Adipose tissue (tissue), 3 donors: ENCODE measurements around the gene DGLUCY. TPM values are rescaled to one million over a fixed set of nuclear protein-coding genes. Genes with fewer than 3 reads are reported as not detected.
"Not testable (repeated sequence)": the region's sequence is repeated elsewhere in the genome, so short reads cannot be mapped to it uniquely, and the experiment has no call there.

ENCODE experiments used
- H3K27ac ChIP-seq: one replicate; pipeline ENCODE4 v1.5.1; 2013; ENCODE audit warnings: low read depth, low read length
- WGBS, 3 donors: extraction: QIAGEN DNeasy Blood & Tissue Kit; methylation state at CpG; one replicate each; pipeline ENCODE4 v1.1.7; 2013; 5-methylcytosine and 5-hydroxymethylcytosine counted together
- polyA plus RNA-seq, 3 donors: library from polyadenylated mRNA; stranded (reverse); fragments of 200-250 nt; gene quantifications; one replicate each; pipeline ENCODE4 v1.2.3, GENCODE V29; 2013
- donor health status: healthy with polysubstance abuse.
- donor health status: Bipolar disorder and iron deficiency.
- donor health status: healthy.

Gene DGLUCY
- polyA plus RNA-seq, 3 donors: 11.7 to 26.8 (median 19.6) TPM

DNA sequence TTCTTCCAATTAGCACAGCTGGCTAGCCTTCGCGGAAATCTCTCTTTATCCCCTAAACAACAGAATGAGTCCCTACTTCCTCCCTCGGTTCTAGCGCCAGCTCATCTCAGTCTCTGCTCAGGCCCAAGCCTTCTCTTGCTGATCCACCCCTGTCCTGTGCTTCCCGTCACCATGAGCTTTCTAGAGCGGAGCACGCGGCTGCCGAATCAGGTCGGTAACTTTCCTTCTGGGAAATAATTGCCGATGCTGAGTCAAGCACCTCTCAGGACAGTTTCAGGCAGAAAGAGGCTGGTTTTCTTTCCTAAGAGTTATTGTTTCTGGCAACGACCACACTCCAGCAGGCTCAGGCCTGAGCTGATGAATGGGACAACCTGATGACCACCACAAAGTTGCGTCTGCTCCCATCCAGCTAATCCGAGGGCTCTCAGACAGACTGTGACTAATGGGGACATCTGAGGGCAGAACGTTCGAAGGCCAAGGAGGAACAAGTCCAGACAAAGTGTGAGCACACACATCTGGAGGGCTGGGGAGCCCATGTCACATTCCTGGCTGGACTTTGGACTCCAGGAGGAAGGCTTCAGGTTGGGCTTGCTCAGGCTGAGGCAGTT lies 144.2 kb downstream of the DGLUCY start:
- H3K27ac ChIP-seq: no peak overlapping the region
- WGBS, 3 donors: 46 to 61% (median 50%) methylated on average over 16 of the region's 16 CpGs

DNA sequence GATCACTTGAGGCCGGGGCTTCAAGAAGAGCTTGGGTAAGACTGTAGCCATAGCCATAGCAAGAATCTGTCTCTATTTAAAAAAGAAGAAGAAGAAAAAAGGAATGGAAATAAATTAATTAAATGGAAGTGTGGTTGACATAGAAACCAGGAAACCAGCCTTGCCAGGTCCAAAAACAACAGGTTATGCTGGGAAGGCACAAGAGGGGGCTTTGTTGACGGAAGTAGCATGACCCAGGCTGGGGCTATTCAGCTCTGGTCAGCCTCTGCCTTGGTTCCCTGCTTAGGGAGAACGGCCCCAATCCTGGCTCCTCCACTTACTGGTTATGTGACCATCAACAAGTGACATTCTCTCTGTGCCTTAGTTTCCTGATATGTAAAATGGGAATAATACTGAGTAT lies 145.0 kb downstream of the DGLUCY start:
- no peak overlapping the region for H3K27ac ChIP-seq
- 89 to 97% (median 94%) methylated on average over 3 of the region's 3 CpGs for WGBS, 3 donors

DNA sequence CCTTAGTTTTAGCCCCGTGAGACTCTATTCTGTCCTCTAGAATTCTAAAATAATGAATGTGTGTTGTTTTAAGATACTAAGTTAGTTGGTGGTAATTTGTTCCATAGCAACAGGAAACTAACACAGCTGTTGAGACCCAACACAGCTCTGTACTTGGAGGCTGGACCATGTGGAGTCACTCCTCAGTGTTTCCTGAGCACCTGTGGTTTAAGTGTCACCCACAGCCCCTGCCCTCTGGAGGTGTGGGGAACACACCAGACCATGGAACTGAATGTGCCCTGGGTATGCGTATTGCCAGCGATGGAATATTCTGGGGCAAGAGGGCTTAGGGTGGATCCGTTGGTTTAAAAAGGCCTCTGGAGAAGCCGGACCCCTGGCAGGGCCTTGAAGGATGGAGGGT lies 147.2 kb downstream of the DGLUCY start:
- WGBS, 3 donors: 83 to 93% (median 91%) methylated on average over 5 of the region's 5 CpGs
- no peak overlapping the region for H3K27ac ChIP-seq

DNA sequence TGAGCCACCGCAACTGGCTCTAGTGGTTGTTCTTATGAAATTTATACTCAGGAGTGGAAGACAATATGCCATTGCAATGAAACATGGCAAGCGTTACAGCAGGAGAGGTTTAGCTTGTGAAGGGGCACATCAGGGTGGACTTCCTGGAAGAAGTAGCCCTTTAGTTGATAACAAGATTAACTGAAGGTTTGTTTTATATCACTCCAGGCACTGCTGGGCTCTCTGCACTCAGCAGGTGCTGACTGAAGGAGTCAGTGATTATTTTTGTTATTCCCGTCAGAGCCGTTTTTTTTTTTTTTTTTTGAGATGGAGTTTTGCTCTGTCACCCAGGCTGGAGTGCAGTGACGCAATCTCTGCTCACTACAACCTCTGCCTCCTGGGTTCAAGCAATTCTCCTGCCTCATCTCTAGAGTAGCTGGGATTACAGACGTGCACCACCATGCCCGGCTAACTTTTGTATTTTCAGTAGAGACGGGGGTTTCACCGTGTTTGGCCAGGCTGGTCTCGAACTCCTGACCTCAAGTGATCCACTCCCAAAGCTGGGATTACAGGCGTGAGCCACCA lies 148.2 kb downstream of the DGLUCY start:
- WGBS, 3 donors: 84 to 91% (median 90%) methylated on average over 11 of the region's 11 CpGs
- no peak overlapping the region for H3K27ac ChIP-seq

DNA sequence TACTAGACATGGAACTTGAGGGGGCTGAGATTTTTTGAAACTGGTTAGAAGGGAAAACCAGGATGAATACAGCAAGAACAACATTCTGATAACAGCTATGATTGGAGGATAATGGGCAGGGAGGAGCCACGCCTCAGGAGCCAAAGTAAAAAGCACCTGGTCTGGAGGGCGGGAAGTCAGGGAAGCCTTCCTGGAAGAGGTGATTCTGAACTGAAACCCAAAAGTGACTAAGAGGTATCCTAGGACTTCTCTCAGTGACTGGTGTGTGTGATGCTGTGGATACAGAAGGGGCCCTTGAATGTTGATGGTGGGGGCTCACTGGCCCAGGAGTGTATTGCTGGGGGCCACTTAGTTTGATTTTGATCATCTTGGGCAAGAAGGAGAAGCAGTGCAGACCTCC lies 149.5 kb downstream of the DGLUCY start:
- 88 to 99% (median 96%) methylated on average over 2 of the region's 2 CpGs for WGBS, 3 donors
- H3K27ac ChIP-seq: no peak overlapping the region

DNA sequence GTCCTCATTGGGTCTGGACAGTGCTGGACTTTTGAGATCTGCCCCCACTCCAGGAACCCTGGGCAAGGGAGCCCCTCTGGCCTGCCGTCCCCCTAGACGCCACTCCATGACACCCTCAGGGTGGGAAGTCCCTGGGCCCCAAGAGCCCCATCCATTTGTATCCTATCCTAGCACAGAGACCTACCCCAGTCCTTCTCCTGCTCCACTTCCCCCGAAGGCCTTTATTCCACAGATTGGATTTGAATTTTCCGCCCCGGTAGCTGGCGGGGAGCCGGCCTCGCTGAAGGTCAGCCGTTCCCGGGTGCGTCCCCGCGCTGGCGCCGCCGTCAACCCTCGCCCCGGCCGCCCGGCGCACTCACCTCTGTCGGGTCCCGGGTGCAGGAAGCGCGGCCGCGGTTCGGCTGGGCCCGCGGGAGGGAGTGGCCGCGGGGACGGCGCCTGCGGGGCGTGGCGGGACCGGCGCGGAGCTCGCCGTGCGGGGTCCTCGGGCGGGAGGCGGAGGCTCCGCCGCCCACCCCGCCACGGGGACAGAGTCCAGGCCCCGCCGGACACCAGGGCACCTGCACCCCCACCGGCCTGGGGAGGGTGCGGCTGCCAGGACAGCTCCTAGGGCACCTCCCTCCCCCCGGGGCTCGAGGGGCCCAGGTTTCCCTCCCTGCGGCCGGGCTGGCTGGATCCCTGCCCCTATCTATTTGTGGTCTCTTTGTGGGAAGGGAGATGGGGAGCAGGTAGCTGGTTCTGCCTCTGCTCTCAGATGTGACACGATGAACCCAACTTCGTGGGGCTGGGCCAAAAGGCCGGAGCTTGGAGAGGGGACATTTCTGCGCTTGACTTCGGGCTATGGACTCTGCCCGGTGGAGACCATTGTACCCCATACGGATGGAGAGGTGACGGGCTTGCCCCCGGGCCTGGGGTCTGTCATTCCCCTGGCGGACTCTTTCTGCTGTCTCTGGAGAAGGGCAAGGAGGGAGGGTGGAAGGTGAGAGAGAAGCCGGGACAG lies 150.6 kb downstream of the DGLUCY start:
- 11 to 14% (median 13%) methylated on average over 50 to 69 of the region's 69 CpGs for WGBS, 3 donors
- H3K27ac ChIP-seq: no peak overlapping the region

DNA sequence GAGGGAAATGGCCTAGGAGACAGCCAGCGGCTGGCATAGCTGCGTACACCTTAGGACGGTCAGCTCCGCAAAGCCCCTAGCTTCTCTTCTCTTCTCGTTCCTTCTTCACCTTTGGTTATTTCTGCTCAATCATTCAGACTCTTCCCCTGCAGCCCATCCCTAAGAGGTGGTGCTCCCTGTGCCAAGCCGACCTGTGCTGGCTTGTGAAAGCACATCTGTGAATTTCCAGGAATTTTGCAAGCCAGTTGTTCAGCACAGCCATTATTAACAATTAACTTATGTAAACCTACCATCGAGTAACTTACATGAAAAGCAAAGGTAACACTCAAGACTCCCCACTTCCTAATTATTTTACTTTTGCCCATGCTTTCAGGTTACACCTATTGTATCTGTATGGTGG lies 151.5 kb downstream of the DGLUCY start:
- WGBS, 3 donors: 85 to 91% (median 88%) methylated on average over 7 of the region's 7 CpGs
- no peak overlapping the region for H3K27ac ChIP-seq

DNA sequence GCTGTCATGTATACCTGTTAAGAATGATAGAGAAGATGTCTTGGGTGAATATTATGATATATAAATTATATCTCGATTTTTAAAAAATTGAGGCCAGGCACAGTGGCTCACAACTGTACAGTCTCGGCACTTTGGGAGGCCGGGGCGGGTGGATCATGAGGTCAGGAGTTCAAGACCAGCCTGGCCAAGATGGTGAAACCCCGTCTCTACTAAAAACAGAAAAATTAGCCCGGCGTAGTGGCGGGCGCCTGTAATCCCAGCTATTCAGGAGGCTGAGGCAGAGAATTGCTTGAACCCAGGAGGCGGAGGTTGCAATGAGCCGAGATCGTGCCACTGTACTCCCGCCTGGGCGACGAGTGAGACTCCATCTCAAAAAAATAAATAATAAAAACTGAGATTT lies 152.4 kb downstream of the DGLUCY start:
- 95 to 97% (median 95%) methylated on average over 14 to 15 of the region's 15 CpGs for WGBS, 3 donors
- not testable (repeated sequence) for H3K27ac ChIP-seq

DNA sequence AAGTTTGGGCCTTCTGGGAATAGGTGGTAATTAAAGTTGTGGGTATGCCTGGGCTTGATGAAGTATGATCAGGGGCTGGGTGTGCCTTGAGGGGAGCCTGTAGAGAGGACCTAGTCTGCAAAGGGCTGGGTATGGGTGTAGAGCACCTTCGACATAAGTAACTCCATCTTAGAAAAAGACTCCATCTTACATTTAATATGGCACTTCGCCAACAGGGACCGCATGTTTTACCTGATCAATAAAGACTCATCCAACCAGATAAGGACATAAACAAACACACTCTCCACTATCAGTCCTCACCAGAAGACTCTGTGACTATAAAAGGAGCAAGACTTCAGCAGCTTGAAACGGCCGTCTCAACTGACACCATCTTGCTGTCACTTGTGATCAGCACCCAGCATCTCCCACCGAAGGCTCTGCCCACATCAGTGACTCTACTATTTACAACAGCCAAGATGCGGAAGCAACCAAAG lies 154.1 kb downstream of the DGLUCY start:
- H3K27ac ChIP-seq: no peak overlapping the region
- WGBS, 3 donors: 84 to 97% (median 95%) methylated on average over 7 of the region's 7 CpGs

DNA sequence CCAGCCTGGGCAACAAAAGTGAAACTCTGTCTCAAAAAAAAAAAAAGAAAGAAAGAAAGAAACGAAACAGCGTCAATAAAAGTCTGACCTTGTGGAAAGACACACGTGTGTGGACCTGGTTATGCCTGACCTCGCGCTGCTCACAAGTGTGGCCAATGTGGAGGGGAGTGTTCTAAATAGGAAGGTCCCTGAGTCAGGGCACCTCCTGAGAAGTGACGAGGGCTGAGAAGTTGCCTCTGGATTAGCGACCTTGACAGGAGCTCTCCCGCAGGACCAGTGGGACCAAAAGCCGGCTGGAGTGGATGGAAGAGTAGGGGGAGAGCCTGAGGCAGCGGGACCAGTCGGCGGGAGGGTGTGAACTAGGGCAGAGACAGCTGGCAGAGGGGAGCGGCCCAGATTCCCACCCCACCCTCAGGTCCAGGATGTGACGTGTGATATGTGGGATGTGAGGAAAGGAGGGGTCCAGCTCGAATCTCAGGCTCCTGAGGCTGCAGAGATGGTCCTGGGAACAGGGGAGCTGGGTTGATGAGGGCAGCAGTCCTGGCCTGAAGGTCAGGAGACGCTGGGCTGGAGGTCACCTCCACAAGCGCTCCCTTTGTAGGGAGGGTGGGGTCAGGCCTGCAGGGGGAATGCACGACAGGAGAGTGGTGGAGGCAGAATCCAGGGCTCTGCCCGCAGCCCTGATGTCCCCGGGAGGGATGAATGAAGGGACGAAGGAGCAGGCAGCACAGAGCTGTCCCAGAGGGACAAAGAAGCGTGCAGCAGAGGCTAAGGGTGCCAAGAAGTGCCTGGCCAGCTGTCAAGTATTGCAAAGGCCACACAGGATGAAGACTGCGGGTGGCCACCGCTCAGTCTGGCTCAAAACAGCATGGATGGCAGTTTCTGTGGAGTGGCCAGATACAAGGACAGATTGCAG lies 155.5 kb downstream of the DGLUCY start:
- no peak overlapping the region for H3K27ac ChIP-seq
- 48 to 67% (median 53%) methylated on average over 24 of the region's 24 CpGs for WGBS, 3 donors

DNA sequence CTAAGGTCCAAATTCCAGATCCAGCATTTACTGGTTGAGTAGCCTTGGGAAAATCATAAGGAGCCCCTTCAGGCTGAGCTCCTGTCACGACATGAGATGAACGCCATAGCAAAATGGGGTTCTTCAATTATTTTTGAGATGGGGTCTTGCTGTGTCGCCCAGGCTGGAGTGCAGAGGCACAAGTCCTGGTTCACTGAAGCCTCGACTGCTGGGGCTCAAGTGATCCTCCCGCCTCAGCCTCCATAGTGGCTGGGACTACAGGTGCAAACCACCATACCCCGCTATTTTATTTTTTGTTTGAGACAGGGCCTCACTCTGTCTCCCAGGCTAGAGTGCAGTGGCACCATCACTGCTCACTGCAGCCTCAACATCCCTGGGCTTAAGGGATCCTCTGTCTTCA lies 156.3 kb downstream of the DGLUCY start:
- H3K27ac ChIP-seq: no peak overlapping the region
- WGBS, 3 donors: 92 to 96% (median 93%) methylated on average over 6 of the region's 6 CpGs

DNA sequence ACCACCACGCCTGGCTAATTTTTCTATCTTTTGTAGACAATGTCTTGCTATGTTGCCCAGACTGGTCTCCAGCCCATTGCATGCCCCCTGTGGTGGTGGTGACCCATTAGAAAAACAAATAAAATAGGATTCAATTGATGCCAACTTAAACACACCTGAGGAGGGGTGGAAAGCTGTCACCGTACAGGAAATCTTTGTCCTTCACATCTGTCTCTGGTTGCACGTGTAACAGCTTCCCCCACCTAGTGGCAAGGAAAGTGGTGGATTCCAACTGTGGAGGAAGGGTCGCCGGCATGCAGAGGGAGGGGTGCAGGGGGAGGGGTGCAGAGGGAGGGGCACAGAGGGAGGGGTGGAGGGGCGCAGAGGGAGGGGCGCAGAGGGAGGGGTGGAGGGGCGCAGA lies 156.7 kb downstream of the DGLUCY start:
- WGBS, 3 donors: 53 to 77% (median 63%) methylated on average over 5 to 8 of the region's 8 CpGs
- no peak overlapping the region for H3K27ac ChIP-seq

DNA sequence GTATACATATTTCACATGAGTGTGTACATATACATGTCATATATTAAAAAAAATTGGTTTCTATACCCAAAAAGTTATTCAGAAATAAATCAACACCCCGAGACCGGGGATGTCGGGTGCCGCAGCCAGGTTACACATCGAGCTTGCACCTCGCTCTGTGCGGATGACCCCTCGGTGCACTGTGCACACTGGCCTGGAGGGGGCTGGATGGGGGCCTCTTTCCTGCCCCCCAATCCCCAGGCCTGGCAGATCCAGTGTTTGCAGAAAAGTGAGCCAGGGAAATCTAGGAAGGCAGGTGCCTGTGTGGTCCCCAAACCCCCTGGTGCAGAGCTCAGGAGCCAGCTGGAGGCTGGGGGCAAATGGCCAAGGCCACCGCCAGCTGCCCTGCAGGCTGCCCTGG lies 157.8 kb downstream of the DGLUCY start:
- H3K27ac ChIP-seq: no peak overlapping the region
- 91 to 93% (median 92%) methylated on average over 9 of the region's 9 CpGs for WGBS, 3 donors

DNA sequence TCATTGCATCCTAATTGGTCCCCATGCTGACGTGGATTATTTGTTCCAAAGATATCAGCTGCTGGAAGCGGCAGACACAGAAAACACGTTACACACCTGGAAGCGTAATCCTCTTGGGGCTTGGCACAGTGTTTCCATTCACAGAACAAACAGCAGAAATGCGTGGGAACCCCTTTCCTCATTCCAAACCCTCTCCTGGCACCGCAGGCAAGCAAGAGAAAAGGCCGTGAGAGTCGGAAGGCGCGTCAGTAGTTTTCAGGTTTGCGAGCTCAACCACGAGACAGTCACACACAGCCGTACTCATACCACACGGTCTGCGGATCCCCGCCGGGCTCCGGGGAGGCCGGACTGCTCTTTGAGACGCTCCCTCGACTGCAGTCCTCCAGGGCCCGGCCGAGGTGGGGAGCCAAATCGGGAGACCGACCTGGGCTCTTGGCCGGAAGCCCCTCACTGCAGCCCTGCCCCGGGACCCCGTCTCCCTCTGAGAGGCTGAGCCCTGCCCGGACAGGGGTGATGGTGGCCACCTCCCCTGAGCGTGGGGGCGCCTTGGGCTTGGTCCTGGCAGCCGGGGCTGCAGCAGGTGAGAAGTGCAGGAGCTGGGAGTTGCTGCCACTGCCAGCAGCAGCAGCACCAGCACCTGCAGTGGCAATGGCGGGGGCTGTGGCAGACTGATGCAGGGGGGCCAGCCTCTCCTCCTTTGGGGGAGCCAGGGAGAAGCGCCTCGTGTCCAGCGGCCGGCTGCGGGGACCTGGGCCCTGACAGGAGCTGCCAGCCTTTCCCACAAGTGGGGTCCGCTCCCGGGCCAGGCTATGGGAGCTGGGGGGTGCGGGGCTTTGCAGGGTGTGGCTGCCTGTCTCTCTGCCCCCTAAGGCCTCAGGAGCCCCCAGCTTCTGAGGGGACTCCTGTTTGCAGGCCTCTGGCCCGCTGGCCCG lies 158.7 kb downstream of the DGLUCY start:
- WGBS, 3 donors: 91 to 95% (median 92%) methylated on average over 34 to 43 of the region's 43 CpGs
- H3K27ac ChIP-seq: no peak overlapping the region

DNA sequence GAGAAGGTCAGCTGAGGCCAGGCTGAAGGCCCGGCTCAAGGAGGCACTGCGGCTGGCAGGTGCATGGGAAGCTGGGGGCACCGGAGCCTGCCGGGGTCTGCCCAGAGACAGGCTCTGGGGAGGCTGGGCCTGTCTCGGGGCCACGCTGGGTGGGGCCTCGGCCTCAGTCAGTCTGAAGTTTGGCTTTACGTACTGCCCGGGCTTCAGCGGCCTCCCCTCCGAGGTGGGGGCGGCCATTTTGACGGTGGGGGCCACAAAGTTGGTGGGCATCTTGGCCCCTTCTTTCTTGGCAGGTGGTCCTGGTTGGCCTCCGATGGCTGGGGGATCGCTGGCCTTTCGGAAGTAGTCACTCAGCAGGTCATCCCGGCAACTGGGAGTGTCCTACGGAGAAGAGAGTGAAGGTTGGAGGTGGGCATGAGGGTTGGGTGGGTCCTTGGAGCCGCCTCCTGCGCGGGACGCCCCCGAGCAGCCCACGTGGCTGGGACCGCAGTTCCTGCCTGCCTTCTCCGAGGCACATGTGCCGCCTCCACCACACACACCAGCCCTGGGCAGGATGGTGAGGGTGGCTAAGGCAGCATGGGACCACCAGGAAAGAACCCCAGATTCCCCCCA lies 159.5 kb downstream of the DGLUCY start:
- no peak overlapping the region for H3K27ac ChIP-seq
- 96 to 97% (median 97%) methylated on average over 25 to 27 of the region's 27 CpGs for WGBS, 3 donors

DNA sequence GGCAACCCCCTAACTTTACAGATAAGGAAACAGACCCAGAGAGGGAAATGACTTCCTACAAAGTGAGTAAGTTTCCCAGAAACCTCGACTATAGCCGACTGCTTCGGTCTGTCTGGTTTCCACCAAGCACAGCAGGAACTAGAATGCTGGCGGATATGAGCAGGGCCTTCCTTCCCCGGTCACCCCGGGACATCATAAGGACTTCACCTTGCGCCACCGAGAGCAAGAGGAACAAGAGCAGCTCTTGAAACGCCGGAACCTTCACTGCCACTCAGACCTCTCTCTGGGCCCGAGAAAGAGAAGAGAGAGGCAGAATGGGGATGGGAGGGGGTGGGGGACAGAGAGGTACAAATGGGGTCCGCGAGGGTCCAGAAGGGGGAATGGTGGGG lies 160.0 kb downstream of the DGLUCY start:
- 76 to 82% (median 77%) methylated on average over 13 of the region's 13 CpGs for WGBS, 3 donors
- no peak overlapping the region for H3K27ac ChIP-seq

DNA sequence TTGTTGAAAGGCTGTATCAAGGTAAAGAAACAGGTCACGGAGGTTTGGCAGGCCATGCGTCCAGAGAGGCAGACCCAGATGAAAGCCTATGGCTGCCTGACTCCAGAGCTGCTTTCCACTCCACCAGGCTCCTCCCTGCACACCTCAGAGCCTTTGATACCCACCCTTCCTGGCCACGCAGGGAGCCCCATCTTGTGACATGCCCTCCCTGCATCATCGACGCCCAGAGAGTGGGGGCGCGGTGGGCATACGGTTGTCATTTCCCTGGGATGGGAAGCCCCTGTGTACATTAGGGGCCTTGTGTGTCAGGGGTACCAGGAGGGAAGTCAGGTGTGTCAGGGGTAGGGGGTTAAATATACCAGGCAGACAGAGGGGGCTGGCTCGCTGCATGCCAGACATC lies 160.9 kb downstream of the DGLUCY start:
- 92 to 94% (median 93%) methylated on average over 9 of the region's 9 CpGs for WGBS, 3 donors
- H3K27ac ChIP-seq: no peak overlapping the region
